ENCODE data around the gene COG5.
A peak's percentile ranks its signal among the peaks of the same experiment; 100 is the strongest.

The COG5 gene

DNA sequence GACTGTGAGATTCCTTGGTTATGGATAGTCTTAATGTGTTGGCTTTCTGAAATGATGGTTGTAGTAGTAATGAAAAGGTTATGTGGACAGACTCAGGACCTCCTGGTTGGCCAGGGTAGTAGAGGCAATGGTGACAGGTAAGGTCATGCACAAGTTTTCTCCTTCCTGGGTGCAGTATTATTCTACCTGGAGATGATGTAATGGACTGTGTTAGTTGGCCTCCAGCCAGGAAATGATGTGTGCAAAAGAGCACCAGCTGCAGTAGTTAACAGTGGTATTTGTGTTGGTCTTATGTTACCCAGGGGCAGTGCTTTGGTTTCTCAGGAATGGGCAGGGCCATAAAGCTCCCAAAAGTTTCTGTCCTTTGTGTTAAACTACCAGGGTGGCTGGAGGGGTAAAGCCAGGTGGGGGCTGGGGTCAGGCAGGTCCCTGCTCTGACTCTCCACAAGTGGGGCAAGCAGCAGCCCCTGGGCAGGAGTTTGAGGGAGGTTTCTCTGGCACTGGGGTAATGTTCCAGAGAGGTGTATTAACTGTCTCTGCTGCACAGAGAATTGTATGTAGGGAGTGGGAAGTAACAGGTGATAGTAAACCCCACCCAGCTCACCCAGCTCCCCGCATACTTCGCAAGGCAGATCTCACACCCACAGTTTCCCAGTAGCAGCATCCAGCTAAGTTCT lies 57.6 kb downstream of the COG5 start:
- DNase-seq (ENCODE audit: low spot score): peak; percentile 68

DNA sequence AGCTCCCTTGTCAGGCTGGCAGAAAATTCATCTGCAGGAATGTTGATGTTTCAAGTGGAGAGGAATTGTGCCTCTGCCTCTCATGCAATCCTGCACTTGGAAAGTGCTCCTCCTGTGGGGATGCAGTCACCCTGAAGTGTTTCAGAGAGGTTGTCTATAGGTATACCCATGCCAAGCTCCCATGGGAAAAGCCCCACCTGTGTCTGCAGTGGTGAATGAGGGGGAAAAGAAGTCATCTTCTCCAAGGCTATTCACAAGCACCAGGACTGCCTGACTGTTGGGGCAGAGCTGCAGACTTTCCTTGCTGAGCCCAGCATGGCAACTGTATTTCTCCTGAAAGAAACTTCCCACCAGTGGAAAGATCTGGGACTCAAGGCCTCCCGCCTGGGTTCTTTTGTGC lies 58.4 kb downstream of the COG5 start:
- DNase-seq (ENCODE audit: low spot score): no peak

DNA sequence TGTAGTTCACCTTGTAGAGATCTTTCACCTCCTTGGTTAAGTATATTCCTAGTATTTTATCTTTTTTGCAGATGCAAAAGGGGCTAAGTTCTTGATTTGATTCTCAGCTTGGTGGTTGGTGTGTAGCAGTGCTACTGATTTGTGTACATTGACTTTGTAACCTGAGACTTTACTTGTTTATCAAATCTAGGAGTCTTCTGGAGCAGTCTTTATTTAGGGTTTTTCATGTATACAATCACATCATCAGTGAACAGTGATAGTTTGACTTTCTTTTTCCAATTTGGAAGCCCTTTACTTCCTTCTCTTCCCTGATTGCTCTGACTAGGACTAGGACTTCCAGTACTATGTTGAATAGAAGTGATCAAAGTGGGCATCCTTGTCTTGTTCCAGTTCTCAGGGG lies 60.0 kb downstream of the COG5 start:
- DNase-seq (ENCODE audit: low spot score): no peak

DNA sequence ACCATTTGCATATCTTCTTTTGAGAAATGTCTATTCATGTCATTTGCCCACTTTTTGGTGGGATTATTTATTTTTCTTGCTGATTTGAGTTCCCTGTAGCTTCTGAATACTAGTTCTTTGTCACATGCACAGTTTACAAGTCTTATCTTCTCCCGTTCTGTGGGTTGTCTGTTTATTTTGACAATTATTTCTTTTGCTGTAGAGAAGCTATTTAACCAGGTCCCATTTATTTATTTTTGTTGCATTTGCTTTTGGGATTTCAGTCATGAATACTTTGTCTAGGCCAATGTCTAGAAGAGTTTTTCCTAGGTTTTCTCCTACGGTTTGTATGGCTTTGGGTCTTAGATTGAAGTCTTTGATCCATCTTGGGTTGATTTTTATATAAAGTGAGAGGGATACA lies 60.9 kb downstream of the COG5 start:
- DNase-seq (ENCODE audit: low spot score): no peak

DNA sequence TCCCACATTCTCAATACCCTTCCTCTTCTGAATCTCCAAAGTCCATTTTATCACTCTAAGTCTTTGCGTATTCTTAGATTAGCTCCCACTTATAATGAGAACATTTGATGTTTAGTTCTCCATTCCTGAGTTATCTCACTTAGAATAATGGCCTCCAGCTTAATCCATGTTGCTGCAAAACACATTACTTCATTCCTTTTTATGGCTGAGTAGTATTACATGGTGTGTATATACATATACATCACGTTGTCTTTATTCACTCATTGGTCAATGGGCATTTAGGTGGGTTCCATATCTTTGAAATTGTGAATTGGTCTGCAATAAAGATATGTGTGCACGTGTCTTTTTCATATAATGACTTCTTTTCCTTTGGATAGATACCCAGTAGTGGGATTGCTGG lies 61.6 kb downstream of the COG5 start:
- no peak for DNase-seq (ENCODE audit: low spot score)

DNA sequence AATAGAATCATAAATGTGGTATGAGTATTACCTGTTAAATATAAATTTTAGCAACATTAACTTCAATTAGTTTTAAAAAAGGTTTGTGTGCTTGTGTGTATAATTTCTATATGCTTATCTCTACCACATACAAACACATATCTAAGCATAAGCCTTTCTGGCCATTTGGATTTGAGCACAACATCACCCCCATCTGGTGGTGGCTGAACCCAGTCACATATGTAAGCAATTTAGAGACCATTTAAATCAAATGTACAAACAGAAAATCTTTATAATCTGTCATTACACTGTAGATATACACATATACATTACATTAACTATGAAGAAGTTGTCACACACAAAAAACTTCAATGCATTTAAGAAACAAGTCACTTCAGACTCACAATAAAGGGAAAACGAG lies 62.1 kb downstream of the COG5 start:
- DNase-seq (ENCODE audit: low spot score): peak; percentile 10

DNA sequence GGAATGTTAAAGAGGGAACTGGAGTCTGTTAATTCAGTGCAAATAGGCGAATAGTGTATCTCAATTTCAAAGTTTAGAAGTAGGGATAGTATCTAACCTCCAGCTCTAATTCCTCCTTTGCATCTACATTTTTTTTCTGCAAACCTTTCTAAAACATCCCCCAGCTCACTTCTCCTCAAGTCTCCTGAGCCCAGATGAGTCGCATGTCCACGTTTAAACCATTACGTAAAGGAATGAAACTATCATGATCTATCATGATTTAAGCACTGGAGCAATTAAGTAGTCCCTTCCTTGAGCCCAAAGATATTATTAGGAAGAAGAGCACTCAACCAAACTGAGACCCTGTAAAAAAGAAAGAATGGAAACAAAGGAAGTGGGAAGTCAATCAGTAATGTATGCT lies 64.0 kb downstream of the COG5 start:
- no peak for DNase-seq (ENCODE audit: low spot score)

DNA sequence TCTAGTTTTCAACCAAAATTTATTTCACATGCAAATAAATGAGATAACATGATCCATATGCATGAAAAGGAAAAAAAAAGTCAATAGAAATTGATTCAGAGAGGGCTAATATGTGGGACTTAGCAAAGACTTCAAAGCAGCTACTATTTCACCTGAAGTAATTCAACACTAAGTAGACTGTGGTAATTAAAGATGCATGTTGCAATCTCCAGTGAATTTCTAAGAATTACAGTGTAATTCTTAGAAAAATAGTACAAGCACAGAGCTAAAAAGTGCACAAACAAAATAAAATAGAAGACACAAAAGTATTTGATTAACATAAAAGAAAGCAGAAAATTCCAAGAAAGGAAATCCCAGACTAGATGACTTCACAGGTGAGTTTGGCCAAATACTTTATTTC lies 68.2 kb downstream of the COG5 start:
- no peak for DNase-seq (ENCODE audit: low spot score)

DNA sequence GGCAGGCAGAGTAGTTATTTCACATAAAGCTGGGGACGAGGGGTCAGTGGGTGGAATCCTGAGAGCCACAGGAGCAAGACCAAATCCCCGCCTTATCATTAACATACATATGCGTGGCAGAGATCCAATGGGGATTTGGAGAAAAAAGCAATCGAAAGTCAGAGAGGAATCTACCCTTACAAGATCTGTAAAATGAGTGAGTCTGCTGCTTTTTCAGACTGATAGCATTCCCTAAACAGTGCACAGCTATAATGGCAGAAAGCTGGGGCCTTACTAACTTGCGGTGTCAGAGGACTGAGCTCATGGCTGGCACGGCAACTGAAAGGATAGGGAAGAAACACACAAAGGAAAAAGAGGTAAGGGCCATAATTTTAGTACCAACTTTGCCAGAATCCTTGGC lies 68.8 kb downstream of the COG5 start:
- no peak for DNase-seq (ENCODE audit: low spot score)

DNA sequence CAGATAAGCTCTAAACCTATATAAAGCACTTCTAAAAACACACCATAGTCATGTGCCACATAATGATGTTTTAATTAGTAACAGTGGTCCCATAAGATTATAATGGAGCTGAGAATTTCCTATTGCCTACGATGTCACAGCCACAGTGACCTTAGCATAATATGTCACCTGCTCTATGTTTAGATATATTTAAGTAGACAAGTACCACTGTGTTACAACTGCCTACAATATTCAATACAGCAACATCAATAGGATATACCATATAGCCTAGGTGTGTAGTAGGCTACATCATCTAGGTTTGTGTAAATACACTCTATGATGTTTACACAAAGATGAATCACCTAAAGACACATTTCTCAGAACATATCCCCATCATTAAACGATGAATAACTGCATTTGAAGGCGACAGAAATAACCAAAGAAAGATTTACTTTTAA lies 69.4 kb downstream of the COG5 start:
- peak; percentile 62 for DNase-seq (ENCODE audit: low spot score)

DNA sequence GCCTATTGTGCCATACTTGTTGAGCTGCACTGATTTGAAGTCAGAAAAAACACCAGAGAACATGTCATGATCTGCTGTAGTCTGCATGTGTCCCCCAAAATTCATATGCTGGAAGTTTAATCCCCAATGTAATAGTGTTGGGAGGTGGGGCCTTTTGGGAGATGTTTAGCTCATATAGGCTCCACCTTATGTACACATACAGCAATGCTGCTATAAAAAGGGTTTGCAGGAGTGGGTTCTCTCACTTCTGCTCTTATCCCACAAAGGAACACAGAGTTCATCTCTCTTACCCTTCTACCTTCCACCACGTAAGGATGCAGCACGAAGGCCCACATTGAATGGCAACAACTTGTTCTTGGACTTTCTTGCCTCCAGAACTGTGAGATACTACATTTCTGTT lies 70.8 kb downstream of the COG5 start:
- DNase-seq (ENCODE audit: low spot score): no peak

DNA sequence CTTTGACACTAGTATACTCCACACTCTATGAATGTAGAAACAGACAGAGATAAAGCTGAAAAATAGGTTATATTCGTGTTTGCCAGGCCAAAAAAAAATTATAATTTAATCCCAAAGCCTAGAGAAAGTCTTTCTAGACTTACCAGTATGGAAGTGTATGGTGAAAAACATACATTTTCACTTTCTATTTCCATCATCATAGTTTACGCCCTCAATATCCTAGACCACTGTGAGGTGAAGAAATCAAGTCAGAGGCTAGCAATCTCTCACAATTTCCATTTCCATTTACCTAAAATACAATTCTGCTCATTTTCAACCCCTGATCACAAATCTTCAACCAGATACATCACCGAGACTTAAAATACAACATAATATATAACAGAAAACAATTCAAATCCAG lies 77.7 kb downstream of the COG5 start:
- no peak for DNase-seq (ENCODE audit: low spot score)

DNA sequence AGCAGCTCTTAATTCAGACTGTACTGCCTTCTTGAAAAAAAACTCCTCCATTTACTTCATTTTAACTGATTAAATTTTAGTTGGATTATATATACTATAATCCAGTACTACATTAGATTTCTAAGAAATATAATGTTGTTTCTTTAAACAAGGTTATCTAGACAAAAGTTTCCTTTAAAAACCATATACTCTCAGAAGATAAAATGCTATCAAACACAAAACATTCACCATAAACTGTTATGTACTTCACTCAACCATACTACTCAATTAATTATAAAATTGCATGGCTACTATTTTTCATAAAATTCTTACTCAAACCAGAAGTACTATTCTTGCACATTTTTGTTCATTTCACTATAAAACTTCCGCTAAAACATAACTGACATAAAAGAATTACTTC lies 81.1 kb downstream of the COG5 start:
- DNase-seq (ENCODE audit: low spot score): no peak

DNA sequence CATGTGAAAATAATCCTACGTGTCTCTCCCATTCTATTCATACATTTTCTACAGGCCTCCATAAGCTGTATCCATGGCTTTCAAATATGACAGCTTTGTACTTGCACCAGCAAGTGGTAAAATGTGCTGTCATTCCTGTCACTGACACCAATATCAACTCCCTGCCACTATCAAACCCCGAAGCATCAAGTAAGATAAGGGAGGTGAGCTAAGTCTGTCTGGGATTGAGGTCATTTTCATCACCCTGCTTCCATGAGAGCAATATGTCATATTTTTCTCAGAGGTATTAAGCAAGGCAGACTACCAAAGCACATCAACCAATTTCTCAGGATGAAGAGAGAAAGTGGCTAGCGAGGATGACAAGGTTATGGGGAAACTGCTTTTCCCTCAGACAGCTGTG lies 82.8 kb downstream of the COG5 start:
- DNase-seq (ENCODE audit: low spot score): no peak

DNA sequence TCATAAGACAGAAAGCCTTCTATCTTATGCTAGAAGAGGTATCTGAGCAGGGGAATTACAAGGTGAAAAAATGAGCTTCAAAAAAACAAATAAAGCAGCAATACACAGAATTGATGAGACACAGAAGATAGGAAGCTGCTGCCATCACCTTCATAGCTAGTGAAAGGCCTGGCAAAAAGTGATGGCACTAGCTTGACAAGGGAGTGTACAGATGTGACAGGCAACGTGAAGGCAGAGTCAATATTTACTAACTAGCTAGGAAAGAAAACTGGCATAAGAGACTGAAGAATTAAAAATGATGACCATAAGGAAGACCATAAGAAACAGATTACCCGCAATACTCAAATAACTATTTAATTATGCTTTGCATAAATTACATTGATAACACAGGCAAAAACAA lies 84.4 kb downstream of the COG5 start:
- DNase-seq (ENCODE audit: low spot score): no peak

DNA sequence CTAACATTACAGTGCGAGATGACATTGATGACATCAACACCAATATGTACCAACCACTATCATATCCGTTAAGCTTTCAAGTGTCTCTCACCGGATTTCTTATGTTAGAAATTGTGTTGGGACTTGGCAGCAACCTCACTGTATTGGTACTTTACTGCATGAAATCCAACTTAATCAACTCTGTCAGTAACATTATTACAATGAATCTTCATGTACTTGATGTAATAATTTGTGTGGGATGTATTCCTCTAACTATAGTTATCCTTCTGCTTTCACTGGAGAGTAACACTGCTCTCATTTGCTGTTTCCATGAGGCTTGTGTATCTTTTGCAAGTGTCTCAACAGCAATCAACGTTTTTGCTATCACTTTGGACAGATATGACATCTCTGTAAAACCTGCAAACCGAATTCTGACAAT lies 89.6 kb downstream of the COG5 start:
- no peak for DNase-seq (ENCODE audit: low spot score)

DNA sequence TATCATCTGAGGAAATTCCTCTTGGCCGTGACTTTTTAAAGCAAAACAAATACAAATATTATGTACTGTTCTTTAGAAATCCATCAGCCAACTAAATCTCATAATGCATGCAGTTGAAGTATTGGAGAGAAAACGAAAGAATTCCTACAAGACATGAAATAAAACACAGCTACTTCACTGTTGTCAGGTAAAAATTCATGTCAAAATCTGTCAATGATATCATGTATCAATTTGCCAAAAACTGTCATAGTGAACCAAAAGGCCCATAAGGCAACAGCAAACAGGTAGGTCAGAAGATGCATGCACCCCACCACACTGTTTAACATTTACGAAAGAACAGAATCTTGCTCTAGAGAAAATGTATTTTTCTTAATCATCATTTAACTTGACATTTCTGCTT lies 91.6 kb downstream of the COG5 start:
- DNase-seq (ENCODE audit: low spot score): no peak

DNA sequence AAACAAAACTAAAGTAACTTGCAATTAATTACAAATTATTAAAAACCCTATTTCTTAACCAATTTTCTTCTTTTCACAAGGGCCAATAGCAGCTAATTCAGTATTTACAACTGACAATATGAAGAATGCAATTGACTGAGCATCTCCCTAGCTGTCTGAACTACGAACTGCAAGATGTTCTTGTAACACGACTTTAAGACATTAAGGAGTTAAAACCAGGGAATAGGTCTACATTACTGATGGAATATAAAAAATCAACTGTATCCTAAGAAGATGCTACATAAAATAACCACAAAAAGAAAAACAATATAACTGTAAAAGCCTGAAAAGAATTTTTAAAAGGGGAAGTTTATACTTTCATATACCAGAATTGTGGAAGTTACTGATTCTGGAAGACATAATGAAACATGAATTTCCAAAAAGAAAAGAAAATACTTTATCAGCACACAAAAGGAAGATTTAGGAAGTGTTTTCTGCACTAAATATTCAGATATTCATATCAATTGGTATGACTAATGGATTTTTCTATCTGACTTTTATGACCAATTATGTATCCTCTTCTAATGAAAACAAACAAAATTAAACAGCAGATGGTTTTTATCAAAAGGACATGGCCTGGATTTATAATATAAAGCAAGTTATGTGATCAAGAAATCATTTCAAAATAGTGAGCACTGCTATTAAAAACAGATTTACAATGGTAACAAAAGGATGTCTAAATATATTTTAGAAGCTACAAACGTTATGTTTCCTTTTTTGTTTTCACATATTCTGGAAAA lies 92.2 kb downstream of the COG5 start:
- no peak for DNase-seq (ENCODE audit: low spot score)

DNA sequence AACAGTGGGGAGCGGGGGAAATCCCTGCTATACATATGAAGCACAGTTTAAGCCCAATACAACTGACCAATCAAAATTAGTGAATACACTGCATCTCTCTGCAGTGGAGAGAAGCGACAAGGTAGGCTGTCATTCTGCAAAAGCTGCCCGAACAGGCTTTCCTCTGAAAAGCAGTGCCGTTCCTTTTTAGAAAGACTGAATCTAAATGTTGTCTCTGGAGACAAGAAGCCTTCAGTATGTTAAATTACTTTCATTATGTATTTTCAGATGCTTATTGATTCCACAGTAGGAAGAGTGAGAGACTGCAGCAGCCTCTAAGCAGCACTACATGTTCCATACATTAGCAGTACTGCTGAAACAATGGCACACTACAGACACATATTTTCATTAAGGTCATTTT lies 93.8 kb downstream of the COG5 start, which contains the start of gene GPR22:
Gene GPR22 (plus strand): TSS at position 129 of the 400 bp plus-strand sequence. CDS start 4,004 bp downstream, outside the sequence.
- no peak for DNase-seq (ENCODE audit: low spot score)

DNA sequence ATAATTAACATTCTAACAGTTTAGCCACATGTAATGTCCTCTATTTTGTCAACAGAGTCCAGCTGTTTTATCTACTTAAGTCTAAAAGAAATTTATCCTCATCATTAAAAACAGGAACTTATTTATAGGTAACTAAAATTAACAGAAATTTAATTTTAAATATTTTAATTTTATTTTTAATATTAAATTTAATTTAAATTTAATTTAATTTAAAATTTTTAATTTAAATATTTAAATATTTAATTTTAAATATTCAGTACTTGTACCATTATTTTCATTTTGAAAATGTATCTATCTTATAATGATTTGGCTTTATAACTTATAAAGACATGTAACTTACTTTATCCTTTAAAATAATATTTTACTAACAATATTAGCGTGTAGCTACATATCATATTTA lies 94.9 kb downstream of the COG5 start:
- no peak for DNase-seq (ENCODE audit: low spot score)

DNA sequence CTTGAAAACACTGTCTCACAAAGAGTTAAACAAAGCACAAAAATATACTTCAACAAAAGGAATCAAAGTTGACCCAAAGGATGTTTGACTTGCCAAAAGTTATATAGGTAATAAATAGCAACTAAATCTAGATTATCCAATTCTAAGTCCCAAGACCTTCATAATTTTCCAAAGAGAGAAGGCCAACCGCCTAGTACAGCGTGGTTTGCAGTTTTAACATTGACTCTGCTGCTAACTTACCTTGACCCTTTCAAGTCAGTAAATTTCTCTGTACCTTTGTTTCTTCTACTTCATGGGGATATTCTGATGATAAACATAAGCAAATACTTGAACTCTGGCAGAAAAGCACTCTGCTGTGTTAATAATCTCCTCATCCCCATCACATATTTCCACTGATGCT lies 95.7 kb downstream of the COG5 start:
- DNase-seq (ENCODE audit: low spot score): no peak

DNA sequence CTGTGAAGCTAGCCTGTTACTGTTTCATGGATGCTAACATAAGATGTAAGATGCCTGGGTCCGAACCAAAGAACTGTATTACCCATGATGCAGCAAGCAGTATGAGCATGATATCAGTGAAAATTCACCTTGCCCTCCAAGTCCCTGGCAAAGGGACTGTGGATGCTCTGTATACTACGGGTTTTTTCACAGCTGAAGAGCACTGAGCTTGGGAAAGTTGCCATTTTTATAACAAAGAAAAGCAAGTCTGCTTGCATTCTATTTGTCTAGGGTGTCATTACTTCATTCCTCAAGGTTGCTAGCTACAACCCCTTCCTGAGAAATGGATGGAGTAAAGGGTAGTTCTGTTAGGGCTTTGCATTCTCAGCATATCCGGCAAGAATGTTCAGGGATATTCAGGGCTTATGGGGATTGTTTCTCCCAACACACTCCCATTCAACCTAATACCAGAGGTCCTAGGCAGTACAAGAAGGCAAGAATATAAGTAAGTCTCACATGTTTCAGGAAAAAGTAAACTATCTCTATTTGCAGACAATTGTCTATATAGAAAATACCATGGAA lies 99.0 kb downstream of the COG5 start:
- DNase-seq (ENCODE audit: low spot score): no peak

Measured in LoVo (cell line).